ENCODE measurements around the gene TOP3B. TPM values are rescaled to one million over a fixed set of nuclear protein-coding genes. Genes with fewer than 3 reads are reported as not detected.
A peak's percentile ranks its signal among the peaks of the same experiment; 100 is the strongest.

TOP3B gene
- total and polyA plus RNA-seq, 9 of the 15 experiments (the other 6 are each of a cell fraction or from before 2014, with no cell fraction given), result 3.0 to 188 (median 112) TPM

DNA sequence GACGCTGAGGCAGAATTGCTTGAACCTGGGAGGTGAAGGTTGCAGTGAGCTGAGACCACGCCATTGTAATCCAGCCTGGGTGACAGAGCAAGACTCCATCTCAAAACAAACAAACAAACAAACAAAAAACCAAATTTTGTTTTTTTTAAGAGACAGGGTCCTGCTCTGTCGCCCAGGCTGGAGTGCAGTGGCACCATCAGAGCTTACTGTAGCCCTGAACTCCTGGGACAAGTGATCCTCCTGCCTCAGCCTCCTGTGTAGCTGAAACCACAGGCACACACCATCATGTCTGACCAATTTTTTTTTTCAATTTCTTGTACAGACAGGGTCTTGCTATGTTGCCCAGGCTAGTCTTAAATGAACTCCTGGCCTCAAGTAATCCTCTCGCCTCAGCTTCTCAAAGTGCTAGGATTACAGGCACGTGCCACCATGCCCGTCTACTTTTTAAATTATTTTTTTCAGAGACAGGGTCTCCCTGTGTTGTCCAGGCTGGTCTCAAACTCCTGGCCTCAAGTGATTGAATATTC lies 16.8 kb downstream of the TOP3B start (continued):
- TF ChIP-seq HNRNPL (IDR thresholded peaks at IDR 0.05; ENCODE audit: low read depth, low read length) (no peak), POU5F1 (IDR thresholded peaks at IDR 0.05; ENCODE audit: borderline replicate concordance, low read depth, low read length, partially characterized antibody) (no peak), ETV1 (tag; conservative IDR thresholded peaks at IDR 0.05; ENCODE audit: low read depth) (no peak), TEAD1 (CRISPR knock-in tag; IDR thresholded peaks at IDR 0.05) (peak; percentile 33 to 40; a peak in 1 of 4 replicates), ZNF57 (CRISPR knock-in tag; IDR thresholded peaks at IDR 0.05) (no peak), HLTF (IDR thresholded peaks at IDR 0.05) (no peak), IFI16 (CRISPR knock-in tag; IDR thresholded peaks at IDR 0.05) (peak; percentile 34; the same call in 1 of the 2 replicates), POLR2B (IDR thresholded peaks at IDR 0.05; ENCODE audit: low read depth, partially characterized antibody) (peak; percentile 18), ZNF764 (CRISPR knock-in tag; IDR thresholded peaks at IDR 0.05; ENCODE audit: low read depth) (0 out of 2 replicates have a peak, but pooled peaks have one; percentile 13), GTF2F1 (IDR thresholded peaks at IDR 0.05; ENCODE audit: low read depth, low read length) (no peak), ZNF644 (tag; IDR thresholded peaks at IDR 0.05; ENCODE audit: low read depth) (no peak)
- TF ChIP-seq, protein P1, sequence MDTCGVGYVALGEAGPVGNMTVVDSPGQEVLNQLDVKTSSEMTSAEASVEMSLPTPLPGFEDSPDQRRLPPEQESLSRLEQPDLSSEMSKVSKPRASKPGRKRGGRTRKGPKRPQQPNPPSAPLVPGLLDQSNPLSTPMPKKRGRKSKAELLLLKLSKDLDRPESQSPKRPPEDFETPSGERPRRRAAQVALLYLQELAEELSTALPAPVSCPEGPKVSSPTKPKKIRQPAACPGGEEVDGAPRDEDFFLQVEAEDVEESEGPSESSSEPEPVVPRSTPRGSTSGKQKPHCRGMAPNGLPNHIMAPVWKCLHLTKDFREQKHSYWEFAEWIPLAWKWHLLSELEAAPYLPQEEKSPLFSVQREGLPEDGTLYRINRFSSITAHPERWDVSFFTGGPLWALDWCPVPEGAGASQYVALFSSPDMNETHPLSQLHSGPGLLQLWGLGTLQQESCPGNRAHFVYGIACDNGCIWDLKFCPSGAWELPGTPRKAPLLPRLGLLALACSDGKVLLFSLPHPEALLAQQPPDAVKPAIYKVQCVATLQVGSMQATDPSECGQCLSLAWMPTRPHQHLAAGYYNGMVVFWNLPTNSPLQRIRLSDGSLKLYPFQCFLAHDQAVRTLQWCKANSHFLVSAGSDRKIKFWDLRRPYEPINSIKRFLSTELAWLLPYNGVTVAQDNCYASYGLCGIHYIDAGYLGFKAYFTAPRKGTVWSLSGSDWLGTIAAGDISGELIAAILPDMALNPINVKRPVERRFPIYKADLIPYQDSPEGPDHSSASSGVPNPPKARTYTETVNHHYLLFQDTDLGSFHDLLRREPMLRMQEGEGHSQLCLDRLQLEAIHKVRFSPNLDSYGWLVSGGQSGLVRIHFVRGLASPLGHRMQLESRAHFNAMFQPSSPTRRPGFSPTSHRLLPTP (IDR thresholded peaks at IDR 0.05; ENCODE audit: borderline replicate concordance, extremely low read depth, insufficient read length), result no peak
- TF ChIP-seq, protein P2, sequence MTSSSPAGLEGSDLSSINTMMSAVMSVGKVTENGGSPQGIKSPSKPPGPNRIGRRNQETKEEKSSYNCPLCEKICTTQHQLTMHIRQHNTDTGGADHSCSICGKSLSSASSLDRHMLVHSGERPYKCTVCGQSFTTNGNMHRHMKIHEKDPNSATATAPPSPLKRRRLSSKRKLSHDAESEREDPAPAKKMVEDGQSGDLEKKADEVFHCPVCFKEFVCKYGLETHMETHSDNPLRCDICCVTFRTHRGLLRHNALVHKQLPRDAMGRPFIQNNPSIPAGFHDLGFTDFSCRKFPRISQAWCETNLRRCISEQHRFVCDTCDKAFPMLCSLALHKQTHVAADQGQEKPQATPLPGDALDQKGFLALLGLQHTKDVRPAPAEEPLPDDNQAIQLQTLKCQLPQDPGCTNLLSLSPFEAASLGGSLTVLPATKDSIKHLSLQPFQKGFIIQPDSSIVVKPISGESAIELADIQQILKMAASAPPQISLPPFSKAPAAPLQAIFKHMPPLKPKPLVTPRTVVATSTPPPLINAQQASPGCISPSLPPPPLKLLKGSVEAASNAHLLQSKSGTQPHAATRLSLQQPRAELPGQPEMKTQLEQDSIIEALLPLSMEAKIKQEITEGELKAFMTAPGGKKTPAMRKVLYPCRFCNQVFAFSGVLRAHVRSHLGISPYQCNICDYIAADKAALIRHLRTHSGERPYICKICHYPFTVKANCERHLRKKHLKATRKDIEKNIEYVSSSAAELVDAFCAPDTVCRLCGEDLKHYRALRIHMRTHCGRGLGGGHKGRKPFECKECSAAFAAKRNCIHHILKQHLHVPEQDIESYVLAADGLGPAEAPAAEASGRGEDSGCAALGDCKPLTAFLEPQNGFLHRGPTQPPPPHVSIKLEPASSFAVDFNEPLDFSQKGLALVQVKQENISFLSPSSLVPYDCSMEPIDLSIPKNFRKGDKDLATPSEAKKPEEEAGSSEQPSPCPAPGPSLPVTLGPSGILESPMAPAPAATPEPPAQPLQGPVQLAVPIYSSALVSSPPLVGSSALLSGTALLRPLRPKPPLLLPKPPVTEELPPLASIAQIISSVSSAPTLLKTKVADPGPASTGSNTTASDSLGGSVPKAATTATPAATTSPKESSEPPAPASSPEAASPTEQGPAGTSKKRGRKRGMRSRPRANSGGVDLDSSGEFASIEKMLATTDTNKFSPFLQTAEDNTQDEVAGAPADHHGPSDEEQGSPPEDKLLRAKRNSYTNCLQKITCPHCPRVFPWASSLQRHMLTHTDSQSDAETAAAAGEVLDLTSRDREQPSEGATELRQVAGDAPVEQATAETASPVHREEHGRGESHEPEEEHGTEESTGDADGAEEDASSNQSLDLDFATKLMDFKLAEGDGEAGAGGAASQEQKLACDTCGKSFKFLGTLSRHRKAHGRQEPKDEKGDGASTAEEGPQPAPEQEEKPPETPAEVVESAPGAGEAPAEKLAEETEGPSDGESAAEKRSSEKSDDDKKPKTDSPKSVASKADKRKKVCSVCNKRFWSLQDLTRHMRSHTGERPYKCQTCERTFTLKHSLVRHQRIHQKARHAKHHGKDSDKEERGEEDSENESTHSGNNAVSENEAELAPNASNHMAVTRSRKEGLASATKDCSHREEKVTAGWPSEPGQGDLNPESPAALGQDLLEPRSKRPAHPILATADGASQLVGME (CRISPR knock-in tag; IDR thresholded peaks at IDR 0.05), result peak; percentile 61; the same call in 1 of the 2 replicates
- TF ChIP-seq, protein P3, sequence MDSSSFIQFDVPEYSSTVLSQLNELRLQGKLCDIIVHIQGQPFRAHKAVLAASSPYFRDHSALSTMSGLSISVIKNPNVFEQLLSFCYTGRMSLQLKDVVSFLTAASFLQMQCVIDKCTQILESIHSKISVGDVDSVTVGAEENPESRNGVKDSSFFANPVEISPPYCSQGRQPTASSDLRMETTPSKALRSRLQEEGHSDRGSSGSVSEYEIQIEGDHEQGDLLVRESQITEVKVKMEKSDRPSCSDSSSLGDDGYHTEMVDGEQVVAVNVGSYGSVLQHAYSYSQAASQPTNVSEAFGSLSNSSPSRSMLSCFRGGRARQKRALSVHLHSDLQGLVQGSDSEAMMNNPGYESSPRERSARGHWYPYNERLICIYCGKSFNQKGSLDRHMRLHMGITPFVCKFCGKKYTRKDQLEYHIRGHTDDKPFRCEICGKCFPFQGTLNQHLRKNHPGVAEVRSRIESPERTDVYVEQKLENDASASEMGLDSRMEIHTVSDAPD (CRISPR knock-in tag; IDR thresholded peaks at IDR 0.05), result no peak
- TF ChIP-seq, protein P4, sequence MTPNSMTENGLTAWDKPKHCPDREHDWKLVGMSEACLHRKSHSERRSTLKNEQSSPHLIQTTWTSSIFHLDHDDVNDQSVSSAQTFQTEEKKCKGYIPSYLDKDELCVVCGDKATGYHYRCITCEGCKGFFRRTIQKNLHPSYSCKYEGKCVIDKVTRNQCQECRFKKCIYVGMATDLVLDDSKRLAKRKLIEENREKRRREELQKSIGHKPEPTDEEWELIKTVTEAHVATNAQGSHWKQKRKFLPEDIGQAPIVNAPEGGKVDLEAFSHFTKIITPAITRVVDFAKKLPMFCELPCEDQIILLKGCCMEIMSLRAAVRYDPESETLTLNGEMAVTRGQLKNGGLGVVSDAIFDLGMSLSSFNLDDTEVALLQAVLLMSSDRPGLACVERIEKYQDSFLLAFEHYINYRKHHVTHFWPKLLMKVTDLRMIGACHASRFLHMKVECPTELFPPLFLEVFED (CRISPR knock-in tag; conservative IDR thresholded peaks at IDR 0.05), result peak; percentile 74
